ENCODE measurements around the gene MRAP.

MRAP gene

GRCh38 chr21:32320059-32320458 is 21.4 kb downstream of the MRAP start:
- no peak for DNase-seq (ENCODE audit: low spot score in 2 of 2)
- H3K27me3 ChIP-seq (ENCODE audit: low read depth), result no peaks in the 10 kb centered on the region
- in situ Hi-C loops (cut with MboI; ENCODE audit: low sequenced_read_pairs), result no loop called here
- H3K9me3 ChIP-seq, result no peaks in the 10 kb centered on the region
- H3K4me3 ChIP-seq, result no peak overlapping the region
- no peaks in the 10 kb centered on the region for H3K4me1 ChIP-seq
- H3K36me3 ChIP-seq (replicated peaks), result peaks cover 94% of the 10 kb centered on the region

- DNase-seq (ENCODE audit: low spot score in 2 of 2), result no peak
- Histone ChIP-seq H3K4me1 (no peaks in the 10 kb centered on the region), H3K27me3 (ENCODE audit: low read depth) (no peaks in the 10 kb centered on the region), H3K4me3 (no peak overlapping the region), H3K9me3 (no peaks in the 10 kb centered on the region), H3K36me3 (replicated peaks) (peaks cover 100% of the 10 kb centered on the region)
- in situ Hi-C loops (cut with MboI; ENCODE audit: low sequenced_read_pairs), result no loop called here
Measured at GRCh38 chr21:32320726-32321125, 22.1 kb downstream of the MRAP start.

DNA sequence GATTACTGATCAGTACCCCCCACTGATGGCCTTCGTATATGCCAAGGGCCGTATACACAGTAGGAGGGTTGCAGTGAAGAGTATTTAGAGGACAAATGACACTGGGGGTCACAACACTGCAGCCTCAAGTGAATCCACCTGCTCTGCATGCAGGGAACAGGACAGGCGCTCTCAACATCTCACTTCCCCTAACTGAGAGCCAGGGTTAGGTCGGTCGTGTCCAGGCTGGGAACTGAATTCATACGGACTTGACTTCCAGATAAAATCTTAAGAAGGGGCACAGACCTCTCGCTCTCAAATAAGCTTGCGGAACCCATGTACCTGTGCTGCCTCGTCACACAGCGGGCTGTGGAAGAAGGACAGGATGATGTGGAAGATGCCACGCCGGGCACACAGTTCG is 22.8 kb downstream of the MRAP start:
- in situ Hi-C loops (cut with MboI; ENCODE audit: low sequenced_read_pairs), result no loop called here
- Histone ChIP-seq H3K36me3 (replicated peaks) (peaks cover 100% of the 10 kb centered on the region), H3K9me3 (no peaks in the 10 kb centered on the region), H3K27me3 (ENCODE audit: low read depth) (no peaks in the 10 kb centered on the region), H3K4me1 (no peaks in the 10 kb centered on the region), H3K4me3 (no peak overlapping the region)
- DNase-seq (ENCODE audit: low spot score in 2 of 2), result no peak

GRCh38 chr21:32322103-32322502 is 23.4 kb downstream of the MRAP start:
- Histone ChIP-seq H3K4me3 (no peak overlapping the region), H3K27me3 (ENCODE audit: low read depth) (no peaks in the 10 kb centered on the region), H3K36me3 (replicated peaks) (peaks cover 100% of the 10 kb centered on the region), H3K9me3 (no peaks in the 10 kb centered on the region), H3K4me1 (no peaks in the 10 kb centered on the region)
- in situ Hi-C loops (cut with MboI; ENCODE audit: low sequenced_read_pairs), result no loop called here
- DNase-seq (ENCODE audit: low spot score in 2 of 2), result no peak

GRCh38 chr21:32322676-32323075 is 24.0 kb downstream of the MRAP start:
- in situ Hi-C loops (cut with MboI; ENCODE audit: low sequenced_read_pairs), result no loop called here
- no peaks in the 10 kb centered on the region for H3K4me1 ChIP-seq
- H3K36me3 ChIP-seq (replicated peaks), result peaks cover 100% of the 10 kb centered on the region
- H3K4me3 ChIP-seq, result no peak overlapping the region
- H3K9me3 ChIP-seq, result no peaks in the 10 kb centered on the region
- no peak for DNase-seq (ENCODE audit: low spot score in 2 of 2)
- H3K27me3 ChIP-seq (ENCODE audit: low read depth), result no peaks in the 10 kb centered on the region

DNA sequence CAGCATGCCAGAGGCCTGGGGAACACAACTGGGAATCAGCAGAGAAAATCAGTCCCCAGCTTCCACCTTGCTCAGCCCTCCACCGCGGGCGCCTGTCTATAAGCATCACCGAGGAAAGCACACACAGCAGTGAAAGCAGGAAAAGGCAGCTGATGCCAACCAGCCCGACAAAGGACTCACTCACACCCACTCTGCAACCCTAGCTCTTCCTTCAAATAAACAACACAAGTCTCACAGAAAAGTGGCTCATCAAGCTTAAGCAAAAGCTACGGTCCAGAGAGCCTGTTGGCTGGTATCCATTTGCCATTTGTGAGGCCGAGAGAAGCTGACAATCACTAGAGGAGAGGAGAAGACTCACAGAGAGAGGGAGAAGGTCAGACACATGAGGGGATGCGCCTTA is 27.1 kb downstream of the MRAP start:
- peaks cover 88% of the 10 kb centered on the region for H3K36me3 ChIP-seq (replicated peaks)
- H3K27me3 ChIP-seq (ENCODE audit: low read depth), result no peaks in the 10 kb centered on the region
- H3K4me1 ChIP-seq, result no peaks in the 10 kb centered on the region
- H3K4me3 ChIP-seq, result no peak overlapping the region
- no peak for DNase-seq (ENCODE audit: low spot score in 2 of 2)
- in situ Hi-C loops (cut with MboI; ENCODE audit: low sequenced_read_pairs), result no loop called here
- H3K9me3 ChIP-seq, result no peaks in the 10 kb centered on the region

DNA sequence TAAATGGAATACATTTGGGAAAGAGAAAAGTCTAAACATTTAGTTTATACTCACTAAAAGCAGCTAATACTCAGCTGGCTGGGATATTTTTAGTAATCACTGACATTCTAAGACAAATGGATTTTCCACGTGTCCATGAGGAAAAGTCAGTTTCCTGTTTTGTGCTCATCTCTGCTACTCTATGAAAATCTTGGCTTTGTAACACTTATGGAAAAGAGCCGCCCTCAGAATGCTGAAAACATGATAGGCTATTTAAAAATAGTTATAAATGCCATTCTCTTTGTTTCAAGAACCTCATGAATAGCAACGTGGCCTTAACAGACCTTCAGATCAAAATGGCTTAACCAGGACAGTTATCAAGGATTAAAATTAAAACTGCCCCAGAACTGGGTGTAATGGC is 29.9 kb downstream of the MRAP start:
- in situ Hi-C loops (cut with MboI; ENCODE audit: low sequenced_read_pairs), result no loop called here
- H3K36me3 ChIP-seq (replicated peaks), result peaks cover 85% of the 10 kb centered on the region

GRCh38 chr21:32329331-32329730 is 30.7 kb downstream of the MRAP start:
- Histone ChIP-seq H3K9me3 (no peaks in the 10 kb centered on the region), H3K36me3 (replicated peaks) (peaks cover 85% of the 10 kb centered on the region), H3K27me3 (ENCODE audit: low read depth) (no peaks in the 10 kb centered on the region), H3K4me3 (no peak overlapping the region), H3K4me1 (no peaks in the 10 kb centered on the region)
- in situ Hi-C loops (cut with MboI; ENCODE audit: low sequenced_read_pairs), result no loop called here
- DNase-seq (ENCODE audit: low spot score in 2 of 2), result no peak

More for the DNA sequence above, 29.9 kb downstream of the MRAP start:
- Histone ChIP-seq H3K27me3 (ENCODE audit: low read depth) (no peaks in the 10 kb centered on the region), H3K9me3 (no peaks in the 10 kb centered on the region), H3K4me1 (no peaks in the 10 kb centered on the region), H3K4me3 (no peak overlapping the region)
- no peak for DNase-seq (ENCODE audit: low spot score in 2 of 2)

GRCh38 chr21:32329776-32330175 is 31.1 kb downstream of the MRAP start:
- H3K36me3 ChIP-seq (replicated peaks), result peaks cover 85% of the 10 kb centered on the region
- H3K4me3 ChIP-seq, result no peak overlapping the region
- no peaks in the 10 kb centered on the region for H3K27me3 ChIP-seq (ENCODE audit: low read depth)
- no peaks in the 10 kb centered on the region for H3K9me3 ChIP-seq
- no peak for DNase-seq (ENCODE audit: low spot score in 2 of 2)
- H3K4me1 ChIP-seq, result no peaks in the 10 kb centered on the region
- in situ Hi-C loops (cut with MboI; ENCODE audit: low sequenced_read_pairs), result no loop called here

DNA sequence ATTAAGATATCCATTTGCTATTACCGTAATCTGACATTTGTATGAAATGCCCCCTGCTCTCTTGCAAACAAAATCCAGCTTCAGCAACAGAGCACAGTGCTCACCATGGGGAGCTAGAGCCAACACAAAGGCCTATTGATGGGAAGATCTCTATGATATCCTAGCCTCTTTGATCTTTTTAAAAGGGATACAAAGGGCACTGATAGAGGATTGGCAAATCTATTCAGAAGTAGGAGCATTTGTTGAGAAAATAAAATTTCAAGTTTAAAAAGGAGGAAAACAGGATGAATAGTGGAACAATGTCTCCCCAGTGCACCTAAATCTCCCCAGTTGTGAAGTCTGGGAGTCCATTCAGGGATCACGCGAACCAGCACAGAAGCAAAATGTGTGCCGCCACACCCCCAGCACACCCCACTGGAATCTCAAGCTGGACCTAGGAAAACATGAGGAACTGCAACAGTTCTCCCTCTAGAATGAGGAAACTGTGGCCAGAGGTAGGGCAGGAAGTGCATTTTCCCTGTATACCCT is 32.2 kb downstream of the MRAP start:
- DNase-seq (ENCODE audit: low spot score in 2 of 2), result no peak
- Histone ChIP-seq H3K9me3 (no peaks in the 10 kb centered on the region), H3K4me3 (no peak overlapping the region), H3K27me3 (ENCODE audit: low read depth) (no peaks in the 10 kb centered on the region), H3K36me3 (replicated peaks) (peaks cover 84% of the 10 kb centered on the region), H3K4me1 (no peaks in the 10 kb centered on the region)
- in situ Hi-C loops (cut with MboI; ENCODE audit: low sequenced_read_pairs), result no loop called here

- no peak for DNase-seq (ENCODE audit: low spot score in 2 of 2)
- no peak overlapping the region for H3K4me3 ChIP-seq
- in situ Hi-C loops (cut with MboI; ENCODE audit: low sequenced_read_pairs), result no loop called here
- no peaks in the 10 kb centered on the region for H3K27me3 ChIP-seq (ENCODE audit: low read depth)
- peaks cover 84% of the 10 kb centered on the region for H3K36me3 ChIP-seq (replicated peaks)
- H3K4me1 ChIP-seq, result no peaks in the 10 kb centered on the region
- no peaks in the 10 kb centered on the region for H3K9me3 ChIP-seq
Measured at GRCh38 chr21:32331444-32332305, 33.0 kb downstream of the MRAP start.

- H3K4me1 ChIP-seq, result no peaks in the 10 kb centered on the region
- no peak for DNase-seq (ENCODE audit: low spot score in 2 of 2)
- peaks cover 83% of the 10 kb centered on the region for H3K36me3 ChIP-seq (replicated peaks)
- no peaks in the 10 kb centered on the region for H3K9me3 ChIP-seq
- no peaks in the 10 kb centered on the region for H3K27me3 ChIP-seq (ENCODE audit: low read depth)
- in situ Hi-C loops (cut with MboI; ENCODE audit: low sequenced_read_pairs), result no loop called here
- no peak overlapping the region for H3K4me3 ChIP-seq
Measured at GRCh38 chr21:32332463-32332951, 33.9 kb downstream of the MRAP start.

DNA sequence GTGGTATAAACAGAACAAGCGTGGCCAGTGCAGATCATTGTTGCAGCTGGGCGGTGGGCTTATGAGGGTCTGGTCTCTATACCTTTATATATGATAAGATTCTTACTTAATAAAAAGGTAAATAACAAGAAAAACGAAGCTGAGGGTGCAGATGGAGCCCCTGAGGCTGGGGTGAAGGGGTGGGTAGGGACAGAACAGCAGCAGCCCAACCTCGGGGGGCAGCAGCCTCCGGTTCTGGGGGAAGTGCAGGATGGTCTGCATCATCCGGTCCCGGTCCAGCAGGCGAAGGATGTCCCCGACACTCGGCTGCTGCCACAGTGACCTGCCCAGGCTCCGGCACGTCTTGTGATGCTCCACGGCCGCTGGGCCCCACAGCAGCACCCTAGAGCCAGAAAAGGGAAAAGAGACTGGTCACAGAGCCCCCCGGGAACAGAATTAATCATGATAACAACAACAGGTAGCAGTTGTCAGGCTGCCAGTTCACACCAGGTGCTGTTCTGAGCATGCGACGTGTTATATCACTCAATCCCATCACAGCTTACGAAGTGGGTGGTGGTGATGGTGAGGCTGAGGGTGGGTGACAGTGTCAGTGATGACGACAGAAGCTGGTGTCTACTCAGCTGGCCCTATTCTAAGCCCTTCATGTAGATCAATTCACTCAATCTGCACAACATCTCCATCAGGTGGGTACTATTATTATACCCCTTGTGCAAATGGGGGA is 35.5 kb downstream of the MRAP start:
- in situ Hi-C loops (cut with MboI; ENCODE audit: low sequenced_read_pairs), result no loop called here

DNA sequence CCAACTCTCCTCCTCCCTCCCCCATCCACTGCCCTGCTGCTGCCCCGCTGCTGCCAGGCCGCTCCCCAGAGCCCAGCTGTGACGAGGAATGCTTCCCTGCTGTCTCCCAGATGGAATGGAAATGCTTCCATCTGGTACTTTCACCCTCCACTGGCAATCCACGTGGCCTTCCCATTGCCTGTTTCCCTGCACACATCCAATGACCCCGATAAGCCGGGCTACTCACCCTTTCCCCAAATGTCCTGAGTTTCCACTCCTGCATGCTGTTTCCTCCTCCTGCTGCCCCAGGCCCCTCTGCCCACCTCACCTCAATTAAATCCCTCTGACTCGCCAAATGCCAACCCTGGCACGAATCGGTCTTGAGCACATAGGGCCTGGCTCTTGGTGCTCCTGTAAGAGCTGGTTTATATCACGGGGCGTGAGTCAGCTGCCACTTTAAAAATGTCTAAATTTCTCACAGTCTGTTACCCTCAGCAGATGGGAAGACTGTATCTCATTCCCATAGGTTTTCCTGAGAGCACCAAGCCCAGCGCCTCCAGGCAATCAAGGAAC is 36.4 kb downstream of the MRAP start:
- DNase-seq (ENCODE audit: low spot score in 2 of 2), result no peak
- in situ Hi-C loops (cut with MboI; ENCODE audit: low sequenced_read_pairs), result no loop called here
- Histone ChIP-seq H3K4me1 (no peaks in the 10 kb centered on the region), H3K27me3 (ENCODE audit: low read depth) (no peaks in the 10 kb centered on the region), H3K9me3 (no peaks in the 10 kb centered on the region), H3K4me3 (no peak overlapping the region), H3K36me3 (replicated peaks) (peaks cover 91% of the 10 kb centered on the region)

More for the DNA sequence above, 35.5 kb downstream of the MRAP start:
- Histone ChIP-seq H3K4me3 (no peak overlapping the region), H3K27me3 (ENCODE audit: low read depth) (no peaks in the 10 kb centered on the region), H3K36me3 (replicated peaks) (peaks cover 88% of the 10 kb centered on the region), H3K4me1 (no peaks in the 10 kb centered on the region), H3K9me3 (no peaks in the 10 kb centered on the region)
- no peak for DNase-seq (ENCODE audit: low spot score in 2 of 2)

Measured in HAP-1 (cell line).